ENCODE measurements around the gene NAV2.

Gene NAV2

GRCh38 chr11:19772480-19772879, 59.8 kb downstream of the NAV2 start:
- TF ChIP-seq CTCF (IDR thresholded peaks at IDR 0.05; ENCODE audit: low read depth, low read length, missing control alignments), result no peak
- no peak for DNase-seq (ENCODE audit: low read depth)
- no peak overlapping the region for H3K4me3 ChIP-seq (ENCODE audit: low read depth, low read length)

- H3K4me3 ChIP-seq (ENCODE audit: low read depth, low read length), result no peak overlapping the region
- DNase-seq (ENCODE audit: low read depth), result no peak
- no peak for TF ChIP-seq CTCF (IDR thresholded peaks at IDR 0.05; ENCODE audit: low read depth, low read length, missing control alignments)
Measured at GRCh38 chr11:19774329-19774728, 61.7 kb downstream of the NAV2 start.

GRCh38 chr11:19774817-19775580, 62.4 kb downstream of the NAV2 start:
- H3K4me3 ChIP-seq (ENCODE audit: low read depth, low read length), result no peak overlapping the region
- no peak for DNase-seq (ENCODE audit: low read depth)
- TF ChIP-seq CTCF (IDR thresholded peaks at IDR 0.05; ENCODE audit: low read depth, low read length, missing control alignments), result no peak

GRCh38 chr11:19775622-19776021, 63.0 kb downstream of the NAV2 start:
- no peak for DNase-seq (ENCODE audit: low read depth)
- H3K4me3 ChIP-seq (ENCODE audit: low read depth, low read length), result no peak overlapping the region
- no peak for TF ChIP-seq CTCF (IDR thresholded peaks at IDR 0.05; ENCODE audit: low read depth, low read length, missing control alignments)

- peak overlapping the region; percentile 53 for H3K4me3 ChIP-seq (ENCODE audit: low read depth, low read length)
- TF ChIP-seq CTCF (IDR thresholded peaks at IDR 0.05; ENCODE audit: low read depth, low read length, missing control alignments), result no peak
Measured at GRCh38 chr11:19777039-19777376, 64.4 kb downstream of the NAV2 start.

GRCh38 chr11:19777377-19778102, 64.9 kb downstream of the NAV2 start:
- no peak for TF ChIP-seq CTCF (IDR thresholded peaks at IDR 0.05; ENCODE audit: low read depth, low read length, missing control alignments)
- DNase-seq (ENCODE audit: low read depth), result peak; percentile 34
- peak overlapping the region; percentile 53 for H3K4me3 ChIP-seq (ENCODE audit: low read depth, low read length)

More at GRCh38 chr11:19777039-19777376, 64.4 kb downstream of the NAV2 start:
- no peak for DNase-seq (ENCODE audit: low read depth)
